Measurements from ENCODE around the gene KIF16B.

The KIF16B gene

DNA sequence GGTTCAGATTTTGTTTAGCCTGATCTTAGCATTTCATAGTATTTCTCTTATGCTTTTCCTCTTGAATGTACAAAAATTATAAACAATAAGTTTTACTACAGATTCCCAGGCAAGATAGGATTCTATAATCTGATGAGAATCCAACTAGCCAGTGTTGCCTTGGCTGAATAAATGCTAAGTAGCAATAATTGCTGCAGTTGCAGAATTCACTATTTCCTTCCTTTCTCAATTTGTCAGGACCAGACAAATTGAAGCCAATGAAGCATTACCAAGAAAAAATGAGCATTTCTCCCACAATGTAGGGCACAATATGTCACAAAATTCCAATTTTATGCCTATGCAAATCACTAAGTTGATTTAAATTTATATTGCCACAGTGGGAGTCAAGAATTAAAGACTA lies 260.2 kb downstream of the KIF16B start:
- TF ChIP-seq, protein P1, sequence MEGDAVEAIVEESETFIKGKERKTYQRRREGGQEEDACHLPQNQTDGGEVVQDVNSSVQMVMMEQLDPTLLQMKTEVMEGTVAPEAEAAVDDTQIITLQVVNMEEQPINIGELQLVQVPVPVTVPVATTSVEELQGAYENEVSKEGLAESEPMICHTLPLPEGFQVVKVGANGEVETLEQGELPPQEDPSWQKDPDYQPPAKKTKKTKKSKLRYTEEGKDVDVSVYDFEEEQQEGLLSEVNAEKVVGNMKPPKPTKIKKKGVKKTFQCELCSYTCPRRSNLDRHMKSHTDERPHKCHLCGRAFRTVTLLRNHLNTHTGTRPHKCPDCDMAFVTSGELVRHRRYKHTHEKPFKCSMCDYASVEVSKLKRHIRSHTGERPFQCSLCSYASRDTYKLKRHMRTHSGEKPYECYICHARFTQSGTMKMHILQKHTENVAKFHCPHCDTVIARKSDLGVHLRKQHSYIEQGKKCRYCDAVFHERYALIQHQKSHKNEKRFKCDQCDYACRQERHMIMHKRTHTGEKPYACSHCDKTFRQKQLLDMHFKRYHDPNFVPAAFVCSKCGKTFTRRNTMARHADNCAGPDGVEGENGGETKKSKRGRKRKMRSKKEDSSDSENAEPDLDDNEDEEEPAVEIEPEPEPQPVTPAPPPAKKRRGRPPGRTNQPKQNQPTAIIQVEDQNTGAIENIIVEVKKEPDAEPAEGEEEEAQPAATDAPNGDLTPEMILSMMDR (conservative IDR thresholded peaks at IDR 0.05) = no peak
- no peak for TF ChIP-seq ZFX (IDR thresholded peaks at IDR 0.05)
- H3K27ac ChIP-seq = no peak overlapping the region

- no peak overlapping the region for H3K27ac ChIP-seq
- TF ChIP-seq, protein P1 (conservative IDR thresholded peaks at IDR 0.05) = no peak
- no peak for TF ChIP-seq ZFX (IDR thresholded peaks at IDR 0.05)
Measured at GRCh38 chr20:16311756-16312155, 261.5 kb downstream of the KIF16B start.

GRCh38 chr20:16308754-16309153 lies 264.5 kb downstream of the KIF16B start:
- H3K27ac ChIP-seq = no peak overlapping the region
- TF ChIP-seq ZFX (IDR thresholded peaks at IDR 0.05) = no peak
- TF ChIP-seq, protein P1 (conservative IDR thresholded peaks at IDR 0.05) = no peak

DNA sequence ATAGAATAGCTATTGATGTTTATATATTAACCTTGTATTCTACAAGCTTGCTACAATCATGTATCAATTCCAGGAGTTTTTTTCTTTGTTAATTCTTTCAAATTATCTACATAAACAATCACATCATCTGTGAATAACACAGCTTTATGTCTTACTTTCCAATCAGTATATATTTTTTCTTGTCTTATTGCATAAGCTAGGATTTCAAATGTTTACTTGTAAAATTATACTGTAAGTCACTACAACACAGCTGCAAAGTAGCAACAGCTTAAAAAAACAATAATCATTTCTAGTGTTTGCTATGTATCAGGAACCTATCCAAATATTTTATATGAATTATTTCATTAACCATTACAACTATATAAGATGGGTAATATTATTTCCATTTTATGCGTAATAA lies 270.4 kb downstream of the KIF16B start:
- TF ChIP-seq ZFX (IDR thresholded peaks at IDR 0.05) = no peak
- TF ChIP-seq, protein P1 (conservative IDR thresholded peaks at IDR 0.05) = no peak
- H3K27ac ChIP-seq = no peak overlapping the region

DNA sequence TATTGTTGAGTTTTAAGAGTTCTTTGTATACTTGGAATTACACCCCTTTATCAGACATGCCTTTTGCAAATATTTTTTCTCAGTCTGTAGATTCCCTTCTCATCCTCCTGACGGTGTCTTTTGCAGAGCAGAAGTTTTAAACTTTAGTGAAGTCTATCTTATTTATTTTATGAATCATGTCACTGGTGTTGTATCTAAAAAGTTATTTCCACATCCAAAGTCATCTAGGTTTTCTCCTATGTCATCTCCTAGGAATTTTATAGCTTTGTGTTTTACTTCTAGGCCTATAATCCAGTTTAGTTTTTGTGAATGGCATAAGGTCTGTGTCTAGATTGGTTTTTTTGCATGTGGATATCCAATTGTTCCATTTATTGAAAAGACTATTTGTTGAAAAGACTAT lies 271.3 kb downstream of the KIF16B start:
- no peak overlapping the region for H3K27ac ChIP-seq
- no peak for TF ChIP-seq ZFX (IDR thresholded peaks at IDR 0.05)
- TF ChIP-seq, protein P1 (conservative IDR thresholded peaks at IDR 0.05) = no peak

DNA sequence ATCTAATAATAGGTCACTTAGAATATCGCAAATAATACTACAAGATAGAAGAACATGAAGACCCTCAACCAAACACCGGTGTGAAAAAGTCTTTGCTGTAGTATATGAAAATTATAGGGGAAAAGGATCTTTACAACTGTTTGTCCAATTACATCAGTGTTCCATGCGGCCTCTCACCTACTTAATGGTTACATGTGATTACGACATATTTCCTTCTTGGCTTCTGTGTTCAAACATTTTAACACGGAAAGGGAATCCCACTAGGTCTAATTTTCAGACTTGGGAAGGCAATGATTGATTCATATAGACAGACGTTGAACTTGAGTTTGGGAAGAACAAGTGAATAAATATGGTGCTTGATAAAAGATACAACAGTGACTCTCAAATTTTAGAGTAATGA lies 273.4 kb downstream of the KIF16B start:
- TF ChIP-seq ZFX (IDR thresholded peaks at IDR 0.05) = no peak
- TF ChIP-seq, protein P1 (conservative IDR thresholded peaks at IDR 0.05) = no peak

DNA sequence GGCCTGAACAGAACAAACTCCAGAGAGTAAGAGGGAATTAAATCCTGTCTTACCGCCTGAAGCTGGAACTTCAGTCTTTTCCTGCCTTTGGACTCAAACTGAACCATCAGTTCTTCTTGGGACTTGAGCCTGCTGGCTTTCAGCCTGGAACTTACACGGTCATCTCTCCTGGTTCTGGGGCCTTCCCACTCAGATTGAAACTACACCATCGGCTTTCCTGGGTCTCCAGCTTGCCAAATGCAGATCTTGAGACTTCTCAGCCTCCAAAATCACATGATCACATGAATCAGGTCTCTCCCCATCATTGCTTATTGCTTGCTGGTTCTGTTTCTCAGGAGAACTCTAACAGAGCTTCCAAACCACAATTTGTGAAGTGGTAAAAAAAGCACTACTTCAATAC lies 276.3 kb downstream of the KIF16B start:
- TF ChIP-seq ZFX (IDR thresholded peaks at IDR 0.05) = no peak
- TF ChIP-seq, protein P1 (conservative IDR thresholded peaks at IDR 0.05) = no peak
- no peak overlapping the region for H3K27ac ChIP-seq

More for the DNA sequence above, 273.4 kb downstream of the KIF16B start:
- H3K27ac ChIP-seq = no peak overlapping the region

All from C4-2B (cell line).